Kidney (tissue), 14 donors: ENCODE measurements around the gene DESI1. TPM values are rescaled to one million over a fixed set of nuclear protein-coding genes. Genes with fewer than 3 reads are reported as not detected.

ENCODE experiments used
- DNase-seq, 5 donors: peaks; one replicate each; pipeline ENCODE4 v3.0.0-alpha.2; 2013 to 2020
- FAIRE-seq: peaks from 2 replicates; lab custom pipeline; 2012; peaks lifted over from hg19 to GRCh38; lab: Jason Lieb, UNC
- H3K27ac ChIP-seq, 2 donors: one replicate each; pipeline ENCODE4 v1.7.0; 2013; ENCODE audit warnings: low read depth in 2 of 2, low read length in 2 of 2, inconsistent platforms in 1 of 2
- H3K27me3 ChIP-seq: one replicate; pipeline ENCODE4 v1.7.1; 2013; ENCODE audit warnings: low read length, inconsistent platforms; ENCODE audit not compliant: control insufficient read depth, insufficient read depth
- H3K36me3 ChIP-seq, 3 donors: one replicate each; pipeline versions ENCODE4 v1.7.0 to v1.7.1; 2013; ENCODE audit warnings: low read length in 3 of 3, control low read depth in 1 of 3, inconsistent platforms in 1 of 3; ENCODE audit not compliant: insufficient read depth in 3 of 3, control insufficient read depth in 2 of 3
- H3K4me1 ChIP-seq, 3 donors: one replicate each; pipeline versions ENCODE4 v1.7.0 to v1.7.1; 2013; ENCODE audit warnings: low read length in 3 of 3, inconsistent platforms in 1 of 3, low read depth in 1 of 3; ENCODE audit not compliant: control insufficient read depth in 2 of 3, insufficient read depth in 2 of 3
- H3K4me3 ChIP-seq, 3 donors: one replicate each; pipeline versions ENCODE4 v1.7.0 to v1.8.1; 2013; ENCODE audit warnings: low read length in 3 of 3, control low read depth in 1 of 3, inconsistent platforms in 1 of 3
- H3K9ac ChIP-seq, 3 donors: one replicate each; pipeline versions ENCODE4 v1.7.0 to v1.7.1; 2013; ENCODE audit warnings: low read length in 3 of 3, control low read depth in 1 of 3, inconsistent platforms in 1 of 3
- H3K9me3 ChIP-seq, 3 donors: one replicate each; pipeline versions ENCODE4 v1.7.0 to v1.7.1; 2013; ENCODE audit warnings: low read length in 3 of 3, control low read depth in 1 of 3, inconsistent platforms in 1 of 3; ENCODE audit not compliant: control insufficient read depth in 2 of 3, insufficient read depth in 1 of 3
- CTCF ChIP-seq: IDR thresholded peaks from 3 replicates; pipeline ENCODE4 v1.5.1; 2012; ENCODE audit warnings: mild to moderate bottlenecking, moderate library complexity, borderline replicate concordance; ENCODE audit not compliant: insufficient read depth; ENCODE audit errors: extremely low read depth
- intact Hi-C: fragments of 100-400 bp; cut with DNase I; formaldehyde crosslinking; loops from one replicate; pipeline ENCODE4 v1.11.1; 2022
- polyA plus RNA-seq: library from polyadenylated mRNA; stranded (reverse); fragments of 350-450 nt; fragmentation: Illumina TruSeq; extraction: RNeasy Lipid Tissue Mini Kit (QIAGEN cat#74804); gene quantifications from one replicate; pipeline ENCODE4 v1.2.3, GENCODE V29; 2014; ENCODE audit warnings: low read depth, low replicate concordance; ENCODE audit not compliant: insufficient read depth
- total RNA-seq: library from RNA; stranded (reverse); fragmentation: NEBNext Ultra II Directional; extraction: Animal tissue kit (Norgen Biotek cat#: 25700); gene quantifications from one replicate; pipeline ENCODE4 v1.2.1, GENCODE V29; 2021
- donor health status: control.
- donor health status: control.
- donor health status: control.
- donor health status: control.
- donor health status: control.
- donor health status: DM: yes; HTN: yes; CAD: no.
- donor health status: Normal renal cell carcinoma (clear cell type).

Gene DESI1
- total and polyA plus RNA-seq, 2 donors from 2014 or later, result 28.6 to 29.1 TPM

- FAIRE-seq (no peak), DNase-seq (no peak)
- Histone ChIP-seq H3K27me3 (no peaks in the 10 kb centered on the region), H3K4me1 (no peaks in the 10 kb centered on the region), H3K4me3 (no peak overlapping the region), H3K9ac (no peak overlapping the region), H3K9me3 (no peaks in the 10 kb centered on the region), H3K36me3 (peaks cover 10 to 56% (median 23%) of the 10 kb centered on the region in 3 donors), H3K27ac (no peak overlapping the region)
- TF ChIP-seq CTCF, result no peak
- intact Hi-C loops, result no loop called here
These were observed 27.6 kb upstream of the DESI1 start for GRCh38 chr22:41648432-41648831.

GRCh38 chr22:41647771-41648170, 26.9 kb upstream of the DESI1 start:
- DNase-seq, result no peak
- TF ChIP-seq CTCF, result no peak
- Histone ChIP-seq H3K27ac (no peak overlapping the region), H3K4me1 (no peaks in the 10 kb centered on the region), H3K9ac (no peak overlapping the region), H3K27me3 (no peaks in the 10 kb centered on the region), H3K9me3 (no peaks in the 10 kb centered on the region), H3K4me3 (no peak overlapping the region), H3K36me3 (peaks cover 10 to 57% (median 20%) of the 10 kb centered on the region in 3 donors)
- FAIRE-seq, result no peak
- intact Hi-C loops, result no loop called here

GRCh38 chr22:41642331-41643110, 21.7 kb upstream of the DESI1 start:
- no peak for TF ChIP-seq CTCF
- Histone ChIP-seq H3K9me3 (no peaks in the 10 kb centered on the region), H3K27ac (no peak overlapping the region), H3K27me3 (no peaks in the 10 kb centered on the region), H3K4me1 (no peaks in the 10 kb centered on the region), H3K4me3 (no peak overlapping the region), H3K9ac (no peak overlapping the region), H3K36me3 (peaks cover 13 to 52% (median 27%) of the 10 kb centered on the region in 3 donors)
- intact Hi-C loops, result no loop called here
- FAIRE-seq (no peak), DNase-seq (no peak)
